Activated T-cell treated with anti-CD3 and anti-CD28 coated beads for 1 hour (primary cell): ENCODE results near the gene SNTG2.
"Not testable (repeated sequence)": the region's sequence is repeated elsewhere in the genome, so short reads cannot be mapped to it uniquely, and the experiment has no call there.

Source experiments
- DNase-seq: peaks from one replicate; pipeline ENCODE4 v3.0.0-alpha.2; 2020; ENCODE audit warnings: low read depth

Gene SNTG2

DNA sequence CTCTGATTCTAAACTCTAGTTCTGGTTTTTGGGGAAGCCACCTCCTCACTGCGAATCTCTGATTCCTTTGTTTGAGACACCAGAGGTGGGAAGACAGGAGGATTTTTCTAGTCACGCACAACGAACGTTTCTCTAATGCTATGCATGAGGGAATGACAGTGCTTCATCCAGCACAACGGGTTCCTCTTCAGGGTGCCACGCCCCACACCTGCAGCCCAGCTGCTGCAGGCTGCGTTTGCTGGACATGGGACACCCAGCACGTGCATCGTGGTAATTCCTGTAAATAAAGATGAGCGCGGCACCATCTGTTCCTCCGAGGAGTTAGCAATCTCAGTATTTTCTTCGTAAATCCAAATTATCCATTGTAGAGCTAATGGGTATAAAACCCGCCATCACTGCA lies 425.1 kb downstream of the SNTG2 start:
- DNase-seq: no peak

DNA sequence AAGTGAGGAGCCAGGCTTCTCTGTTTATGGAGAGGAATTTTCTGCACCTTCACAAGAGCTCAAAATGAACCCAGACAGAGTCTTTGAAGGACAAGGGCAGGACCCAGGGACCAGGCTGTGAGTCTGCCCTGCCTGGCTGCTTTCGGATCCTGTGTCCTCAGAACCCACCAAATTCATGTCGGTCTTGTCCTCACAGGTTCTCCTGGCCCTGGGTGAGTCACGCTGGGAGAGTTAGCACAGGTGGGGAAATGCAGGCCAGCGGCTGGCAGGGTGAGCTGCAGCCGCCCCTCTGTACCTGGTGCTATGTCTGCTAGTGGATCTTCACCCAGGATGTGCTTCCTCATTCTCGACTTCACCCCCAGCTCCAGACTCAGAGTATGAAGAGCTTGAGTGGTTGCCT lies 426.8 kb downstream of the SNTG2 start:
- no peak for DNase-seq

DNA sequence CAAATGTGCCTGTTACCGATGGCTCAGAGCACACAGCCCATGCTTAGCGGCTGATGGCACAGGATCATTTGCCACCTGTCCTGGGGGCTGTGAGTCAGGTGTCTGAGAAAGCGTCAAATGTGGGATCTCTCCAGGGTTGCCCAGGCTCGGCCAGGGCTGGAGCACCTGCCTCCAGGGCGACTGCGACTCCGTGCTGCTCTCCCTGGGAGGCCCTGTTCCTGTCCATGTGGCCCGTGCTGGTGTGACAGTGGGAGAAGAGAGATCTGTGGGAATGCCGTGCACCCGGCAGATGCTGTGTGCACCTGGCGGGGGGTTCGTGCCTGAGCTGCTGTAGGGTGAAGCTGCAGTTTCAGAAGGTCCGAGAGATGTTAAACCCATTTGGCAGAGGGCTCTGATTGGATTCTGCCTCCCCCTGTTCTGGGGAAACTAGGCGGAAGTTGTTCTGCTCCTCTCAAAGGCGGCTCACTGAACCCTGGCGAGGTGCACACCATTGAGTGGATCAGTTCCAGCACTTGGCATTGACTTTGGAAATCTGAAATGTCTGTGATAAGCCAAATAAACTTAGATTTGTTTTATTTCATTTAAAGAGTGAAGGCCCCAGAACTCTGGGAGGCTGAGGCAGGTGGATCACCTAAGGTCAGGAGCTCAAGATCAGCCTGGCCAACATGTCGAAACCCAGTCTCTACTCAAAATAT lies 428.0 kb downstream of the SNTG2 start:
- DNase-seq: no peak

DNA sequence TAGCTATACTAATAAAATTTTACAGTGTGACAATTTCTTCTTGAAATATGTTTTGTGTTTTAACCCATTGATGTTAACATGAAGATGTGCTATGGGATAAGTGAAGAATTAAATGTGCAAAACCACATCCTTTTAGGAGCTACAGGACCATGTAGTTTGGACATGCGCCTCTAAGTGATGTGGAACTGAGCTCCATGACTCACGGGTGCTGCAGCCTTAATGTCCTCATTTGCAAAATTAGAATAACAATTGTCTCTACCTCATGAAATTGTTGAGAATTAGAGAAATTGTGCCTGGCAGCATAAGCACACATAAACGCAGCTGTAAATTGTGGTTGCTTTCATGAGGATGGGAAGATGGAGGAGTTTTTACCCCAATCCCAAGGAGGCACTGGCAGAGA lies 431.0 kb downstream of the SNTG2 start:
- no peak for DNase-seq

DNA sequence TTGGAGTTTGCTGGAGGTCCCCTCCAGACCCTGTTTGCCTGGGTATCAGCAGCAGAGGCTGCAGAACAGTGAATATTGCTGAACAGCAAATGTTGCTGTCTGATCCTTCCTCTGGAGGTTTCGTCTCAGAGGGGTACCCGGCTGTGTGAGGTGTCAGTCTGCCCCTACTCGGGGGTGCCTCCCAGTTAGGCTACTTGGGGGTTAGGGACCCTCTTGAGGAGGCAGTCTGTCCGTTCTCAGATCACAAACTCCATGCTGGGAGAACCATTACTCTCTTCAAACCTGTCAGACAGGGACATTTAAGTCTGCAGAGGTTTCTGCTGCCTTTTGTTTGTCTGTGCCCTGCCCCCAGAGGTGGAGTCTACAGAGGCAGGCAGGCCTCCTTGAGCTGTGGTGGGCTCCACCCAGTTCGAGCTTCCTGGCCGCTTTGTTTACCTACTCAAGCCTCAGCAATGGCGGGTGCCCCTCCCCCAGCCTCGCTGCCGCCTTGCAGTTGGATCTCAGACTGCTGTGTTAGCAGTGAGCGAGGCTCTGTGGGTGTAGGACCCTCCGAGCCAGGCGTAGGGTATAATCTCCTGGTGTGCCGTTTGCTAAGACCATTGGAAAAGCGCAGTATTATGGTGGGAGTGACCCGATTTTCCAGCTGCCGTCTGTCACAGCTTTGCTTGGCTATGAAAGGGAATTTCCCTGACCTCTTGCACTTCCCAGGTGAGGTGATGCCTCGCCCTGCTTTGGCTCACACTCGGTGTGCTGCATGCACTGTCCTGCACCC lies 437.5 kb downstream of the SNTG2 start:
- DNase-seq: not testable (repeated sequence)

DNA sequence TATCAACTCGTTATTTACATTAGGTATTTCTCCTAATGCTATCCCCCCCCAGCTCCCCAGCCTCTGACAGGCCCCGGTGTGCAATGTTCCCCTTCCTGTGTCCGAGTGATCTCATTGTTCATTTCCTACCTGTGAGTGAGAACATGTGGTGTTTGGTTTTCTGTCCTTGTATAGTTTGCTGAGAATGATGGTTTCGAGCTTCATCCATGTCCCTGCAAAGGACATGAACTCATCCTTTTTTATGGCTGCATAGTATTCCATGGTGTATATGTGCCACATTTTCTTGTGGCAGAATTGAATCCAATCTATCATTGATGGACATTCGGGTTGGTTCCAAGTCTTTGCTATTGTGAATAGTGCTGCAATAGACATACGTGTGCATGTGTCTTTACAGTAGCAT lies 439.5 kb downstream of the SNTG2 start:
- DNase-seq: not testable (repeated sequence)

DNA sequence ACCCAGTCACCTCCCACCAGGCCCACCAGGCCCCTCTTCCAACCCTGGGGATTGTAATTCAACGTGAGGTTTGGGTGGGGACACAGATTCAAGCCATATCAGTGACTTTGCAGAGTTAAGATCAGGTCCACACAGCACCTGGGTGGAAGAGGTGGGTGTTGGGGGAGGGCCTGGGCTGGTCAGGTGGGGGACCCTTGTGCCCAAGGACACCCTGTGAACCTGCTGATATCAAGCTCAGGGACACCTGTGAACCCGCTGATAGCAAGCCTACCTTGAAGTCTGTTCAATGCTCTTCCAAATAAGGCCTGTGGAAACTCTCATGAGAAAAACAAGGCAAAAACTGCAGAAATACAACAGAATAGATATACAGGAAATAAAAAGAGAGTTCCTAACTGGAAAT lies 442.7 kb downstream of the SNTG2 start:
- DNase-seq: no peak

DNA sequence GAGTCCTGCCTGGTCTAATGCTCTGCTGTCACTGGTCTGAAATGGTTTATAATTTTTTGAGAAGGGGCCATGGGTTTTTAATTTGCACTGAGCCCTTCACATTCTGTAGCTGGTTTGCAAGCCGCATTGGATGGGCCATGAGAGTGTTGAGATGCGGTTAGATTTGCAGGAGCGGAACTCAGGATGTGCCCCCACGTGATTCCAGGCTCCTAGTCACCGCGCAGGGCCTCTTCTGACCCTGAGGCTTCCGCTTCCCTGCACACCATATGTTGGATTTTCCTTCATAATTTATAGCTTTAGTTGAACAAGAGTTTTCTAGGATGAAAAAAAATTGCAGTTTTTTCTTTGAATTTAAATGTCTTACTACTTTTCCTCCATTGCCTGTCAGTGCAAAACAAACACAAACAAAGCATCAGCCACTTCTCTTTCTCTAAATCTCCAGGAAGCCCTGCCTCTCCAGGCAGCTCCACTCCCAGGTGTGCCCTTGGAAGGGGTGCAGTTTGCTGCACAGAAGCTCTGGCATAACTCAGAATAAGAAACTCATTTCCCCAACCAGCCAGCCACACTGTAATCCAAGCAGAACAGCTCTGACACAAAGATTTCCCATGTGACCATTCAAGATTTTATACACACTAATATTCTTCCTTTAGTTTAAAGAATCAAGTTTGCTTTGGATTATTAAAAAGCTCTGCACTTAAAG lies 444.2 kb downstream of the SNTG2 start:
- DNase-seq: no peak

DNA sequence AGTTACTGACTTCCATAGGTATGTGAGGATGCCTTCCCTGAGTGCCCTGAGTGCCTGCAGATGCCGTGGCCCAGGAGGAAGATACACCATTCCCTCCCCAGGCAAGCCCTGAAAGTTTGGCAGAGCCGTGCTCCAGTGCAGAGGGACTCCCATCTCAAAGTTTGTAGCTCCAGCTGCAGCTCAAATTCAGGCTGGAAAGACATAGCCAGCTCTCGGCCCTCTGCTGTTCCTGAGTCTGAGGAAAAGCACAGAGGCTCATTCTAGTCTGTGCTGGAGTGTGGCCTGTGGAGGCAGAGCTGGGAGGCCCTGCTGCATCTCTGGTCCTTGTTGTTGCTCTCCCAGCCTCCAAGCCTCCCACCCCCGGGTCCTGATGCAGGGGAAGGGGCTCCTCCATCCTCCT lies 446.7 kb downstream of the SNTG2 start:
- DNase-seq: no peak

DNA sequence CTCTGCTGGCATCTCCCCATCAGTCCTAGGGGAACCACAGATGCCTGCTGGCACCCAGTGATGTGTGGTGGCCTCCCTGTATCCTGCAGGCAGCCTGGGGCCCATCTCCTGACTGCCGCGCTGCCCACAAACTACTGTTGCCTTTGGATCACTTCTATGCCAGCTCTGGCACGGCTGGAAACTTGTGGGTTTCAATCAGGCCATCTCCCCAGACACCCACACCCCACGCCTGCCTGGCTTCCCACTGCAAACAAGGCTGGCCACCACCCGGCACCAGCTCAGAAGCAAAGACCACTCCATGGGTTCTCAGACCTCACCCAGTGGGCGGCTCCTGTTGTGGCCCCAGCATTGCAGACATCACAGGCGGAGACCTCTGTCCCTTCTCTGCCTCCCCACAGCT lies 447.5 kb downstream of the SNTG2 start:
- DNase-seq: no peak

DNA sequence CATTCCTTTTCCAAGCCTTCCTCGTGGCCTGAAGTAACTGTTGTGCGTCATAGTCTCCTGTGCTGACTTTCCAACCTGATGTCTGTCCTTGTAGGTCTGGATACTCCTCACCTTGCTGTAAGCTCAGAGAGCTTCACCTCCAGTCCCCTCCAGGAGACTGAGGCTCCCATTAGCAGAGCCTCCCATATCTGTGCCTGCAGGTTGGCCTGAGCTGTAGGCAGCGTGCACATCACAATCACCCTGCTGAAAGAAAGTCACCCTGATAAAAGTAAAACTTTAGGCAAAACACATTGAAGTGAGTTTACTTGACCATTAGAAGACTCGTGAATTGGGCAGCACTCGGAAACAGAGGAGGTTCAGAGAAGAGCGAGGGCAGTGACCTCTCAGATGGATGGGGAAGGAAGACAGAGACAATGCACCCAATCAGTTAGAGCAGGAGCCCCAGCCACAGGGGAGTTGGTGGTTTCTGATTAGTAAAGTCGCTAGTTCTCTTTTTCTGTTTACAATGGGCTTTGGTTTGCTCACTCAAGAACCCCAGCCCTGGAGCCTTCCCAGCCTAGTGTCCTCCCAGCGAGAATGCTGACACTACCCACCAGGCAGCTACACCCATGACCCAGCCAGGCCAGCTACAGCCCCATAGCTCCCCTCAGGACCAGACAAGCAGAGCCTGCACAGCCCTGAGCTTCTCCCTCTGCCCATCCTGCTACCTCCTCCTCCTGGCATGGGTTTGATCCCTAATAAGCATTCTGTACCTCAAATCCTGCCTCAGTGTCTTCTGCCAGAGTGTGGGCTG lies 450.5 kb downstream of the SNTG2 start:
- DNase-seq: no peak

DNA sequence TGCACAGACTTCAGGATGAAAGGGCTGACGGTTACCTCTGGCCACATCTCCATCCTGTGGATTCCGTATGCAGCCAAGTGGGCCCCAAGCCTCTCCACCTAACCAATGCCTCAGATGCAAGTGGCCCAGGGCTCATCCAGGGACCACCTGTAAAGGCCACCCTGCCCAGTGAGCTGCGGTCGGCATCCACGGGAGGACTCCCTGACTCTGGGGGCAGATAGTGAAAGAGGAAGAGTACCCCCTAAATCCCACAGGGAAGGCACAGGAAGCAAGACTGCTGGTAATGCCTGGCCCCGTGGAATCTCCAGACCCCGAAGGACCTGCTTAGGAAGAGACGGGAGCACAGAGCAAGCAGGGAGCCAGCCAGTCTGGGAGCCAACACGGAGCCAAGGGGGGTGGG lies 451.4 kb downstream of the SNTG2 start:
- no peak for DNase-seq

DNA sequence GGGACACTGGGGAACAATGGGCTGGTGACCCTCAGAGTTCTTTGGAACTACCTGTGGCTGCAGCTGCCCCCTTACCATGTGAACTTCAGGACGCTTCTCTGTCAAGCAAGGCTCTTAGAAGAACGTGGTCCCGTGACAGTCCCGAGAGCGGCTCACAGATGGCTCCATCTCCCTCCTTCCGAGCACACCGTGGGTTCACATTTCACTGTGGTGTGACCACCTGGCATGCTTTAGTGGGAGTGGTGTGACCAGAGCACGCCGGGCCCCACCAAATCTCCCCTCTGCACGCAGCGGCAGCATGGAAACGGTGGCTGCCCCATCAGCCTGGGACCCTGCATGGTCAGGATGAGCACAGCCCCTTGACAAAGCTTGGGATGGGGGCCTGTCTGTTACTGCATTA lies 452.9 kb downstream of the SNTG2 start:
- no peak for DNase-seq

DNA sequence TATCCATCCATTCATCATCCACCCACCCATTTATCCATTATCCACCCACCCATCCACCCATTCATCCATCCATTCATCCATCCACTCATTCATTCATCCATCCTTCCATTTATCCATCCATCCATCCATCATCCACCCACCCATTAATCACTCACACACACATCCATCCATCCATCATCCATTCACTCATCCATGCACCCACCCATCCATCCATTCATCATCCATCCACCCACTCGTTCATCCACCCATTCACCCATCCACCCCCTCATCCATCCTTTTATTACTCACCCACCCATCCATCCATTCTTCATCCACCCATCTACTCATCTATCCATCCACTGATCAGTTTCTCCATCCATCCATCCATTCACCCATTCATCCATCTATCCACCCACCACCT lies 454.5 kb downstream of the SNTG2 start:
- DNase-seq: no peak

DNA sequence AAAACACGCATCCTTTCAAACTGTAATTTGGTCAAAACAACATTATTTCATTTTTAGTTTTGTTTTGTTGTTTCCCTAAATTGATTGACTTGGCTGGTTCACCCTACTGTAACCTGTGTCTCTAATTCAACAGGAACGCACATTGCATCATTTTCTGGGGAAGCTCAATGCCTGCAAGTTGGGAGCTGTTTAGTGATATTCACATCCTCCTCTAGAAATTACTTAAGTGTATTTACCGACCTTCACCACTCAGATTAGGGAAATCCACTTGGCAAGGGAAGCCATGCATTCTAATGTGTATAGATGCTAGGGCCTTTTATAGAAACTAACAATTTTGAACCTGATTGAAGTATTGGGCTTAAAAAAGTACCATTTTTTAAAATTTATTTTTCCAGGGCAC lies 455.3 kb downstream of the SNTG2 start:
- DNase-seq: no peak

DNA sequence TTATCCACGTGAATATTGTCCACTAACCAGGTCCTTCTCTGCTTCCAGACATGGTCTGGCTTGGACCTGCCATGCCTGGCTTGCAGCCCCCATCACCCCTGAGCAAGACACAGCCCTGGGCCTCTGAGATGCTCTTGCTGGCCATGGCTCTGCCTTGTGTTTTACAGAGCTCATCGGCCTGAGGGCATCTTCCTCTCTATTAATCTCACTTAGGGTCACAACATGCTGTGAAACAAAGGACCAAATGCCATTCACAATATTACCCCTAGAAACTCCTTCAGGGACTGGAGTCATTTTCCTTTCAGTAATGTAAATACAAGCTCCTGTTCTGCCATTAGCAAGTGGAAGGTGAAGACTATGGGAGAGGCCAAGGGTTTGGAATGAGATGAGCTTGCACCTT lies 455.8 kb downstream of the SNTG2 start:
- no peak for DNase-seq

DNA sequence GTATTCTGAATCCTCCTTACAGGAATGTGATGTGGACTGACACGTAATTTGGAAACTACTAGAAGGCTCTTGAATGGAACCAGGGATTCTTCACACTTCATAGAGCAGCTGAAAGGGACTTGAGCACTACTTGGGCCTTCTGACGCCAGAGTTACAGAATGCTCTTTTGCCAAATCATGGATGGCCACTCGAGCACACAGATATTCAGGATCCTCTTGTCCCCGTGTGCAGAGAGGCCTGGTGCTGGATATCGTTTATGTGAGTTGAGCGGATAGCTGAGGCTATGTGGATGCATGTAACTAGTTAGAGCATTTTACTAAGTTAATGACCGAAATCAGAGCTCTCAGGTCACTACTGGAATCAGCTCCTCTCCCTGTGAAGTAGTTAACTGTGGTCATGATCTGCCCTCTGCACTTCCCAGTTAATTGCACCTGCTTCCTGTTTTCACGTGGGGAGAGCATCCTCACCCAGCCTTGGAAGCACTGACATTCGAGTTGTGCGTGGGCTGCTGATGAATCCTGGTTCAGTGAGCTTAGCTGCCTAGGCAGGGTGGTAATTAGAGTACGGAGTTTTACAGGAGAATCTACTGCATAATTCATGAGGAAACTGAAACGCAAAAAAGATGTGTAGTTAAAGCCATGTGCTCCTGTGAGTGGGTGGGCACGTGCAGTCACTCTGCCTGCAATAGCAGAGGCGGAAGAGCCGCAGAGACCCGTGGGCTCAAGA lies 457.5 kb downstream of the SNTG2 start:
- DNase-seq: no peak

DNA sequence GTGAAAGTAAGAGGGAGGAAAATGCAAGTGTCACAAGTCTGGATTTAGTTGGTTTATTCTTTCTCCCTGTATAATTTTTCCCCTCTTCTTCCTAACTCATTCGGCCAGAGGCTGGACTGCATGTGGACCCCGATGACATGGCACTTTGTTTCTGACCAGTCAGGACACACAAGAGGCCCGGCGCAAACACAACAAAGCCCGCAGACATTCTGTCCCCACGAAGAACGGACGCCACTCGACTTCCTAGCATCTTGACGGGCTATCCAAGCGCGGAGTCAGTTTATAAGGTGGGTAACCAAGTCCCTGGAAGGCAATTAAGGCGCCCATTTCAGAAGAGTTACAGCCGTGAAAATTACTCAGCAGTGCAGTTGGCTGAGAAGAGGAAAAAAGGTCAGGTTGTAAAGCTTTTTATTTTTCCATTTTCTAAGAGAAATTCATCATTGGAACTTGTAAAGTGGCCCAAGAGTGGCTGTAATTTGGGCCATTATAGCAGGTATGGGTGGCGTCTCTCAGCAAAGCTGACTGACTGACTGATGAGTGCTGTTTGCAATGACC lies 462.6 kb downstream of the SNTG2 start, which contains the start of gene TPO:
Gene TPO (plus strand): TSS at position 308 of the 555 bp plus-strand sequence. CDS start 946 bp downstream, outside the sequence.
- DNase-seq: no peak

DNA sequence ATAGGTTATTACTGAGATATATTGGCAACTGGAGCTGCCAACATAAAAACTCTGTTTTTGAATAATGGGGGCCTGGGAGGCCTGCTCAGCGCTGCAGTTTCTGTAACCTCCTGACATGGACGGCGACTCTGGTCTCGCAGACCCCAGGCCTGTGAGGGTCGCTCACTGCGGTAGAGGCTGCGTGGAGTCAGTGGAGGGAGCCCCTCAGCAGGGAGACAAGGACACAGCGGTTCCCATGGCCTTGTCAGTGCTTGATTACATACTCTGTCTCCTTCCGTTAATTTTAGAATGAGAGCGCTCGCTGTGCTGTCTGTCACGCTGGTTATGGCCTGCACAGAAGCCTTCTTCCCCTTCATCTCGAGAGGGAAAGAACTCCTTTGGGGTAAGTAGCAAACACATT lies 463.5 kb downstream of the SNTG2 start:
- DNase-seq: no peak

DNA sequence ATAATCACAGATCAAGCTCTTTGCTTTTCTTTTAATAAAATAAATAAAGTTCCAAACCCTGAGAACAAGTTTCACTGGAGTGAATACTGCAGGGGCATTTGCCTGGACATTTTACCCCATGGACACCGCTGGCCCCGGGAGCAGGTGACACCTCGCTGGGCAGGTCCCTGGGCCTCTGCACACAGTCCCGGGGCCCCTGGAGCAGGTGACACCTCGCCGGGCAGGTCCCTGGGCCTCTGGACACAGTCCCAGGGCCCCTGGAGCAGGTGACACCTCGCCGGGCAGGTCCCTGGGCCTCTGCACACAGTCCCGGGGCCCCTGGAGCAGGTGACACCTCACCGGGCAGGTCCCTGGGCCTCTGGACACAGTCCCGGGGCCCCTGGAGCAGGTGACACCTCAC lies 464.3 kb downstream of the SNTG2 start:
- DNase-seq: not testable (repeated sequence)

DNA sequence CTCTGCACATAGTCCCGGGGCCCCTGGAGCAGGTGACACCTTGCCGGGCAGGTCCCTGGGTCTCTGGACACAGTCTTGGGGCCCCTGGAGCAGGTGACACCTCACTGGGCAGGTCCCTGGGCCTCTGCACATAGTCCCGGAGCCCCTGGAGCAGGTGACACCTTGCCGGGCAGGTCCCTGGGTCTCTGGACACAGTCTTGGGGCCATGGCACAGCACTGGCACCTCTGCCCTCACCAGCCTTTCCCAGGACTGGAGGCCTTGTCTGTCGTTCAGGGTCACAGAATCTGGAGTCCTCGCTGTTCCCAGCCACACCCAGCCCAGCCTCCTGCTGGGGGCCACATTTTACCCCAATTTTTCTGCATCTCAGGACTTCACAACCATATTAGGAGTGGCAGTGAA lies 464.9 kb downstream of the SNTG2 start:
- no peak for DNase-seq
